ENCODE measurements around the gene LDHAL6B.

DNA sequence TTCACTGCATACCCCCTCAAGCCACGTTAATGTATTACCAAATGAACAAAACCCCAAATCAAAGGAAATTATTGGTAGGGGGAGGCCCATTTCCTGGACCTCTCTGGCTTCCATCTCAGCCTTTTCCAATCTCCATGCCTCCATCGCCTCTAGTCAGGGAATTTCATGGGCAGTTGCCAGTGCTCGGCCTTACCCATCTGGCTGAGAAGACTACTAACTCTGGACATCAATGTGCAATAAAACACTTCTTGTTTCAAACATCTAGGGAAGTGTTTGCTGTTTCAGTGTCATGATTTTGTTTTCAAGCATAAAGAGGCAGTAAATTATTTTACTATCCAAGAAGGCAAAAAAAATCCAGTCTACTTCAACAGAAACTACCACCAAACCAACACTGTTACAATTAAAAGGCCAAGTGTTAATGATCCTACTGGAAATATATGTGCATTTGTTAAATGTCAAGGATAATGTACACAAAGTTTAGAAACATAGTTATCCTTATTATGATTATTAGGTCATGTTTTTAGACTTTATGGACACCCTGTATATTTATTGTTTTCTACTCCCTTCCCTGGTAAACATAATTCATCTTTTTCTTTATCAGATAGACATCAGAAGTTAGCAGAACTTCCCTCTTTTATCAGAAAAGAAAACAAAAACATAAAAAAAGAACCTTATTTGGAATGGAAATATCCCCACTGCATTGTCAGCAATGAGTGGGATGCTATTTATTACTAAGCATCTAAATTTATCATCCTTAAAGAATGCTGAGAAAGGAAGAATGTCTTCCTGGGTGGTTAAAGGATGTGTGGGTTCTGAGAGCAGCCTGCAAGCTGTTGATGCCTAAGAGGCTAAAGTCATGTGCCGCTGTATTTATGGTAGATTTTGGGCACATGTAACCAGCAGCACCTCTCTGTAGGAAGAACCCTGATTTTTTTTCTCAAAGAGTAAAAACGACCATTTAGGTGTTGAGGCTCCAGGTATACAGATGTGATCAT lies 15.2 kb downstream of the LDHAL6B start:
- TF ChIP-seq, protein P1, sequence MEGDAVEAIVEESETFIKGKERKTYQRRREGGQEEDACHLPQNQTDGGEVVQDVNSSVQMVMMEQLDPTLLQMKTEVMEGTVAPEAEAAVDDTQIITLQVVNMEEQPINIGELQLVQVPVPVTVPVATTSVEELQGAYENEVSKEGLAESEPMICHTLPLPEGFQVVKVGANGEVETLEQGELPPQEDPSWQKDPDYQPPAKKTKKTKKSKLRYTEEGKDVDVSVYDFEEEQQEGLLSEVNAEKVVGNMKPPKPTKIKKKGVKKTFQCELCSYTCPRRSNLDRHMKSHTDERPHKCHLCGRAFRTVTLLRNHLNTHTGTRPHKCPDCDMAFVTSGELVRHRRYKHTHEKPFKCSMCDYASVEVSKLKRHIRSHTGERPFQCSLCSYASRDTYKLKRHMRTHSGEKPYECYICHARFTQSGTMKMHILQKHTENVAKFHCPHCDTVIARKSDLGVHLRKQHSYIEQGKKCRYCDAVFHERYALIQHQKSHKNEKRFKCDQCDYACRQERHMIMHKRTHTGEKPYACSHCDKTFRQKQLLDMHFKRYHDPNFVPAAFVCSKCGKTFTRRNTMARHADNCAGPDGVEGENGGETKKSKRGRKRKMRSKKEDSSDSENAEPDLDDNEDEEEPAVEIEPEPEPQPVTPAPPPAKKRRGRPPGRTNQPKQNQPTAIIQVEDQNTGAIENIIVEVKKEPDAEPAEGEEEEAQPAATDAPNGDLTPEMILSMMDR (IDR thresholded peaks at IDR 0.05), result no peak
- TF ChIP-seq POLR2A (IDR thresholded peaks at IDR 0.05) (no peak), POLR2AphosphoS5 (IDR thresholded peaks at IDR 0.05) (no peak), EP300 (IDR thresholded peaks at IDR 0.05) (no peak)

Measured in stomach (tissue), 4 donors.